B cell (primary cell): ENCODE data around the gene RAI1. TPM values are rescaled to one million over a fixed set of nuclear protein-coding genes. Genes with fewer than 3 reads are reported as not detected.

Experiments
- ATAC-seq: fragments of 200-7000 bp; cut with Tn5 transposase; one replicate; pipeline ENCODE4 v1.10.0; 2021; ENCODE audit warnings: low read depth, mild to moderate bottlenecking, moderate number of reproducible peaks, moderate library complexity
- CTCF ChIA-PET: fragments of 350-600 bp; sonication (Branson Sonifier 250); formaldehyde crosslinking; loops from one replicate; lab custom pipeline; 2021; ENCODE audit warnings: antibody characterized with exemption, inconsistent platforms; lab: Charles Lee
- POLR2A ChIA-PET: fragments of 350-600 bp; sonication (Branson Sonifier 250); formaldehyde crosslinking; loops from one replicate; lab custom pipeline; 2021; ENCODE audit warnings: antibody characterized with exemption; lab: Charles Lee
- DNase-seq: peaks from one replicate; pipeline ENCODE4 v3.0.0; 2013
- H2AFZ ChIP-seq: 2 replicates; pipeline ENCODE4 v1.6.1; 2012; ENCODE audit warnings: mild to moderate bottlenecking, low read depth, low read length; ENCODE audit not compliant: insufficient read depth, poor library complexity, severe bottlenecking
- H3K27ac ChIP-seq, 2 donors: 1 replicate in 1 of 2; 2 replicates in 1 of 2; pipeline ENCODE4 v1.5.1; 2012 to 2013; ENCODE audit warnings: low read length in 2 of 2, mild to moderate bottlenecking in 2 of 2, moderate library complexity in 1 of 2
- H3K27me3 ChIP-seq, 4 experiments: fragments of 200-600 bp in 1 of 4; sonication (generic) in 1 of 4; replicated peaks in 1 of 4; 1 replicate in 2 of 4; 2 replicates in 2 of 4; pipeline versions ENCODE4 v1.6.1 to v1.7.0; 2013 to 2016; ENCODE audit warnings: low read length in 3 of 4, mild to moderate bottlenecking in 2 of 4, mixed read lengths in 1 of 4, moderate library complexity in 1 of 4; ENCODE audit not compliant: insufficient read depth in 4 of 4, control insufficient read depth in 3 of 4; ENCODE audit errors: control extremely low read depth in 1 of 4
- H3K36me3 ChIP-seq, 2 experiments: replicated peaks in 1 of 2; 1 replicate in 1 of 2; 2 replicates in 1 of 2; pipeline versions ENCODE4 v1.6.1 to v1.7.1; 2013; ENCODE audit warnings: low read length in 1 of 2; ENCODE audit not compliant: insufficient read depth in 2 of 2, control insufficient read depth in 1 of 2; ENCODE audit errors: control extremely low read depth in 1 of 2, extremely low read depth in 1 of 2
- H3K4me1 ChIP-seq, 2 donors: fragments of 200-600 bp in 1 of 2; sonication (generic) in 1 of 2; 1 replicate in 1 of 2; 2 replicates in 1 of 2; pipeline versions ENCODE4 v1.5.1 to v1.6.1; 2013 to 2017; ENCODE audit warnings: low read length in 2 of 2; ENCODE audit not compliant: control insufficient read depth in 2 of 2, insufficient read depth in 2 of 2
- H3K4me2 ChIP-seq: replicated peaks from 2 replicates; pipeline ENCODE3; 2012; ENCODE audit warnings: mild to moderate bottlenecking, low read depth, low read length; ENCODE audit not compliant: poor library complexity, severe bottlenecking
- H3K4me3 ChIP-seq, 5 experiments: fragments of 200-600 bp in 1 of 5; sonication (generic) in 1 of 5; 1 replicate in 3 of 5; 2 replicates in 2 of 5; pipeline versions ENCODE4 v1.5.1 to v1.7.0; 2011 to 2016; ENCODE audit warnings: low read length in 4 of 5, mild to moderate bottlenecking in 4 of 5, low read depth in 2 of 5, control low read depth in 1 of 5, moderate library complexity in 1 of 5; ENCODE audit not compliant: insufficient read depth in 1 of 5; ENCODE audit errors: control extremely low read depth in 1 of 5, extremely low read depth in 1 of 5
- H3K79me2 ChIP-seq: fragments of 200-600 bp; sonication (generic); one replicate; pipeline ENCODE4 v1.6.0; 2016; ENCODE audit warnings: low read length; ENCODE audit not compliant: control insufficient read depth, insufficient read depth
- H3K9ac ChIP-seq: fragments of 200-600 bp; sonication (generic); 2 replicates; pipeline ENCODE4 v1.6.1; 2017; ENCODE audit warnings: mild to moderate bottlenecking, low read length, moderate library complexity
- H3K9me3 ChIP-seq, 3 donors: one replicate each; pipeline versions ENCODE4 v1.6.1 to v1.7.1; 2013; ENCODE audit warnings: low read length in 2 of 3; ENCODE audit not compliant: control insufficient read depth in 2 of 3, insufficient read depth in 1 of 3; ENCODE audit errors: control extremely low read depth in 1 of 3
- H4K20me1 ChIP-seq: 2 replicates; pipeline ENCODE4 v1.6.0; 2012; ENCODE audit warnings: mild to moderate bottlenecking, low read length; ENCODE audit not compliant: insufficient read depth, control insufficient read depth, poor library complexity, severe bottlenecking
- H3K27ac Mint-ChIP-seq: one replicate; pipeline ENCODE4 v1.8.0; 2021; ENCODE audit warnings: mixed read lengths
- H3K27me3 Mint-ChIP-seq: one replicate; pipeline ENCODE4 v1.8.0; 2021; ENCODE audit warnings: mixed read lengths
- H3K4me1 Mint-ChIP-seq: one replicate; pipeline ENCODE4 v1.8.0; 2021; ENCODE audit warnings: mixed read lengths
- H3K4me3 Mint-ChIP-seq: one replicate; pipeline ENCODE4 v1.8.0; 2021; ENCODE audit warnings: mixed read lengths
- H3K9me3 Mint-ChIP-seq: one replicate; pipeline ENCODE4 v1.8.0; 2022; ENCODE audit warnings: mixed read lengths; ENCODE audit not compliant: insufficient read depth
- CTCF ChIP-seq: fragments of 200-600 bp; IDR thresholded peaks from one replicate; pipeline ENCODE4 v1.8.0; 2022; ENCODE audit warnings: antibody characterized with exemption, mild to moderate bottlenecking
- EZH2 ChIP-seq: IDR thresholded peaks from 2 replicates; pipeline ENCODE4 v1.6.1; 2012; ENCODE audit warnings: borderline replicate concordance, low read depth, mild to moderate bottlenecking, moderate library complexity, low read length; ENCODE audit not compliant: insufficient read depth, poor library complexity, severe bottlenecking
- WGBS: methylation state at CpG from one replicate; pipeline ENCODE4 v1.1.5; 2013; ENCODE audit warnings: missing lambda C conversion rate; ENCODE audit not compliant: insufficient coverage; 5-methylcytosine and 5-hydroxymethylcytosine counted together
- intact Hi-C: fragments of 100-400 bp; cut with micrococcal nuclease; formaldehyde crosslinking; loops from one replicate; pipeline ENCODE4 v1.10.0; 2022
- polyA plus RNA-seq: library from polyadenylated mRNA; depleted of rRNA; stranded (reverse); fragments of >200 nt; gene quantifications from 2 replicates; pipeline ENCODE4 v1.2.3, GENCODE V29; 2012
- total RNA-seq, 2 donors: library from RNA; stranded (reverse); fragments of 120-200 nt in 1 of 2; gene quantifications; 1 replicate in 1 of 2; 2 replicates in 1 of 2; pipeline versions ENCODE4 v1.2.3 to v1.2.4, GENCODE V29; 2013 to 2022

RAI1 gene
- total and polyA plus RNA-seq, 2 donors (not counting 1 experiment from before 2014, with no cell fraction given): 4.7 to 34.0 TPM

DNA sequence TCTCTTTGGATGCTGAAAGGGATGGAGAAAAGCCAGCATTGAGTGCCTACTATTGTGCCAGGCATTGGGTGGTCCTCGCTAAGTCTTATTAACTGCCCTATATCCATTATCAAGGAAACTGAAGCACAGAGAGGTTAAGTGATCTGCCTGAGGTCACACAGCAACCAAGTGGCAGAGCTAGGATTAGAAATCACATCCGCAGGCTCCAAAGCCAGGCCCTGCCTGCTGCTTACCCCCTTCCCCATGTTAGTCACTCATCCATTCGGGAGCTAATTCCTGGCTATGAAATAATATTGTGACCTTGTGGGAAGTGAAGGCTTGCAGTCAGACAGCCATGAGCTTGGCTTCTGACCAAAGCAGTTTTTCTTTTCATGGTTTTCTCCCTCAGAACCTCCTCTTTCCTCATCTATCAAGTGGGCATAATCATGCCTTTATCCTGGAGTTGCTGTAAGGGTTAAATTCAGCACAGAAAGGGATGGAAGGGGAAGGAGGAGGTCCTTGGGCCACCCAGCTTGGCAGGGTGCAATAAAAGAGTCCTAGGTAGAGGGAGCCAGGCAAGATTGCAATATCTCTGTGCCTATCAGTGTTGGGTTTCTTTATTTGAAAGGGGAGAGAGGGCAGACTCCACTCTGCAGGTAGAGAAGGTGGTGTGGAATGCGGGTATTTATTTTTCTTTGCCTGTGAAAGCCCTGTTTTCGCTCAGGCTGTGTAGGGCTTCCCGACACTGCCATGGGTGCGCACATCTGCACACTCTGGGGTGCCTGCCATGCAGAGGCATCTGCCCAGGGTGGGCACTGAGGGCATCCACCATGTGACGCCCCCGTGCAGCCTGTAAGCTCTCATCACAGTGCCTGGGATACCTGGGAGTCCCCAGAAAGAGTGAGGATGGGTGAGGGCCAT, 11.3 kb downstream of the RAI1 start:
- ATAC-seq (no peak), DNase-seq (no peak)
- Mint-ChIP-seq H3K9me3 (no peaks in the 10 kb centered on the region), H3K4me1 (peaks cover 49% of the 10 kb centered on the region), H3K4me3 (peak overlapping the region; percentile 33), H3K27me3 (no peaks in the 10 kb centered on the region), H3K27ac (peak overlapping the region; percentile 98)
- WGBS: 83% methylated on average over 7 of the region's 9 CpGs
- intact Hi-C loops: loop anchor here (5.0 kb wide), 2 partner anchors 35 to 145 kb away; partner anchors contain the start of gene SREBF1
- Histone ChIP-seq H3K27me3 (no peaks in the 10 kb centered on the region), H3K27ac (peak overlapping the region in 1 of 2 donors; percentile 66), H4K20me1 (no peaks in the 10 kb centered on the region), H3K9ac (no peak overlapping the region), H2AFZ (no peak overlapping the region), H3K4me1 (peaks cover 48 to 52% of the 10 kb centered on the region in 2 donors), H3K4me2 (peak overlapping the region; percentile 90), H3K36me3 (no peaks in the 10 kb centered on the region), H3K79me2 (peaks cover 71% of the 10 kb centered on the region), H3K4me3 (no peak overlapping the region), H3K9me3 (no peaks in the 10 kb centered on the region)
- POLR2A ChIA-PET: interaction anchor here (1.3 to 1.8 kb wide), 3 partner anchors 9 to 11 kb away, joined by 4 to 11 read pairs (median 4); no protein-coding TSS in a partner anchor
- no peak for TF ChIP-seq CTCF
- no peak for TF ChIP-seq EZH2
- CTCF ChIA-PET: interaction anchor here (1.4 to 3.2 kb wide), 3 partner anchors 10 to 168 kb away, joined by 5 to 14 read pairs (median 6); no protein-coding TSS in a partner anchor
